Measurements from ENCODE around the gene POPDC2. TPM values are rescaled to one million over a fixed set of nuclear protein-coding genes. Genes with fewer than 3 reads are reported as not detected.

The POPDC2 gene
- total and polyA plus RNA-seq, 10 of the 15 experiments (the other 5 are each of a cell fraction or from before 2014, with no cell fraction given): 1.8 to 12.7 (median 3.5) TPM

DNA sequence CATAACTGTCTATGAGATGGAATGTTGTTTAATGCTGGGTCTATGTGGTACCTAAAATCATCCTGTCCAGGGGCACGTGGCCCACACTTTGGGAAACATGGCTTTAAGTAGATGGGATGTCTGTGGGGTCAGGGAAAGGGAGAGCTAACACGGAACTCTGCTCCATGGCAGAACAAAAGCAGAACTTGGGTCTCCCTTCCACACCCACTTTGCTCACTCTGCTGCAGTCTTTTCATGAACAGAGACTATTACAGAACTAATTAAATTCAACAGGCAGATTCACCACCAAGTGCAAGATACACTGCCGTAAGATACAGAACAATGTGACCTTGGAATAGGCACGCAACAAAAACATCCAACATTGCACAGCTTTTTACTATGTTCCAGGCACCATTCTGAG is 28.2 kb downstream of the POPDC2 start (continued):
- TF ChIP-seq USF1 (IDR thresholded peaks at IDR 0.05; ENCODE audit: borderline replicate concordance, extremely low read length, insufficient read depth, low read depth, low read length): no peak
- TF ChIP-seq NFYA (IDR thresholded peaks at IDR 0.05; ENCODE audit: borderline replicate concordance, low read depth, low read length): no peak
- no peak for TF ChIP-seq SP1 (IDR thresholded peaks at IDR 0.05; ENCODE audit: low read depth, low read length)
- TF ChIP-seq ZNF24 (IDR thresholded peaks at IDR 0.05): no peak

- Histone ChIP-seq H3K4me2 (ENCODE audit: control insufficient read depth, insufficient read depth) (no peak overlapping the region), H3K36me3 (ENCODE audit: control insufficient read depth in 2 of 2, insufficient read depth in 2 of 2, low read length in 1 of 2) (no peaks in the 10 kb centered on the region; a peak in 1 of 4 replicates), H3K4me1 (ENCODE audit: control insufficient read depth, insufficient read depth, low read length) (peaks cover 42% of the 10 kb centered on the region), H4K20me1 (ENCODE audit: control insufficient read depth, insufficient read depth) (no peaks in the 10 kb centered on the region), H3K9me3 (replicated peaks; ENCODE audit: control insufficient read depth, insufficient read depth, low read length) (no peaks in the 10 kb centered on the region), H2AFZ (ENCODE audit: control insufficient read depth, low read depth, low read length) (no peak overlapping the region), H3K27ac (ENCODE audit: control insufficient read depth, insufficient read depth) (no peak overlapping the region), H3K27me3 (replicated peaks in 1 of 2; ENCODE audit: control insufficient read depth in 2 of 2, insufficient read depth in 2 of 2, low read length in 1 of 2) (no peaks in the 10 kb centered on the region), H3K79me2 (ENCODE audit: control insufficient read depth, insufficient read depth, low read length) (no peaks in the 10 kb centered on the region), H3K9ac (ENCODE audit: control insufficient read depth, insufficient read depth, low read length) (no peak overlapping the region), H3K4me3 (no peak overlapping the region)
- TF ChIP-seq, protein P1, sequence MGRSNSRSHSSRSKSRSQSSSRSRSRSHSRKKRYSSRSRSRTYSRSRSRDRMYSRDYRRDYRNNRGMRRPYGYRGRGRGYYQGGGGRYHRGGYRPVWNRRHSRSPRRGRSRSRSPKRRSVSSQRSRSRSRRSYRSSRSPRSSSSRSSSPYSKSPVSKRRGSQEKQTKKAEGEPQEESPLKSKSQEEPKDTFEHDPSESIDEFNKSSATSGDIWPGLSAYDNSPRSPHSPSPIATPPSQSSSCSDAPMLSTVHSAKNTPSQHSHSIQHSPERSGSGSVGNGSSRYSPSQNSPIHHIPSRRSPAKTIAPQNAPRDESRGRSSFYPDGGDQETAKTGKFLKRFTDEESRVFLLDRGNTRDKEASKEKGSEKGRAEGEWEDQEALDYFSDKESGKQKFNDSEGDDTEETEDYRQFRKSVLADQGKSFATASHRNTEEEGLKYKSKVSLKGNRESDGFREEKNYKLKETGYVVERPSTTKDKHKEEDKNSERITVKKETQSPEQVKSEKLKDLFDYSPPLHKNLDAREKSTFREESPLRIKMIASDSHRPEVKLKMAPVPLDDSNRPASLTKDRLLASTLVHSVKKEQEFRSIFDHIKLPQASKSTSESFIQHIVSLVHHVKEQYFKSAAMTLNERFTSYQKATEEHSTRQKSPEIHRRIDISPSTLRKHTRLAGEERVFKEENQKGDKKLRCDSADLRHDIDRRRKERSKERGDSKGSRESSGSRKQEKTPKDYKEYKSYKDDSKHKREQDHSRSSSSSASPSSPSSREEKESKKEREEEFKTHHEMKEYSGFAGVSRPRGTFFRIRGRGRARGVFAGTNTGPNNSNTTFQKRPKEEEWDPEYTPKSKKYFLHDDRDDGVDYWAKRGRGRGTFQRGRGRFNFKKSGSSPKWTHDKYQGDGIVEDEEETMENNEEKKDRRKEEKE (IDR thresholded peaks at IDR 0.05): no peak
- TF ChIP-seq SREBF1 (IDR thresholded peaks at IDR 0.05; ENCODE audit: low read length): no peak
- no peak for TF ChIP-seq RCOR1 (conservative IDR thresholded peaks at IDR 0.05; ENCODE audit: low read depth, low read length)
- TF ChIP-seq SKIL (IDR thresholded peaks at IDR 0.05; ENCODE audit: low read depth, poor library complexity, severe bottlenecking): no peak
- no peak for TF ChIP-seq MEF2B (IDR thresholded peaks at IDR 0.05; ENCODE audit: partially characterized antibody, poor library complexity, severe bottlenecking)
- TF ChIP-seq ZNF217 (IDR thresholded peaks at IDR 0.05): no peak
- no peak for TF ChIP-seq NFYB (IDR thresholded peaks at IDR 0.05; ENCODE audit: insufficient read depth, low read depth, low read length)
- no peak for TF ChIP-seq POU2F2 (IDR thresholded peaks at IDR 0.05; ENCODE audit: borderline replicate concordance, low read depth, low read length)
- no peak for TF ChIP-seq NR2C1 (IDR thresholded peaks at IDR 0.05)
- no peak for TF ChIP-seq SIN3A (IDR thresholded peaks at IDR 0.05; ENCODE audit: low read depth, low read length)
- no peak for TF ChIP-seq YY1 (IDR thresholded peaks at IDR 0.05; ENCODE audit: low read depth, low read length)
- TF ChIP-seq ZNF274 (IDR thresholded peaks at IDR 0.05; ENCODE audit: insufficient read depth, insufficient read length): no peak
- TF ChIP-seq CBX5 (IDR thresholded peaks at IDR 0.05; ENCODE audit: low read depth): no peak
- BruUV-seq (replicated peaks): no TSS peak
- POLR2A ChIA-PET: interaction anchor here (6.1 kb wide), 1 partner anchor 31 kb away, joined by 103 read pairs; the partner anchor contains the start of gene PLA1A
- RAD21 ChIA-PET (ENCODE audit: unreplicated experiment): interaction anchor here (1.6 to 7.8 kb wide), 2 partner anchors 30 to 32 kb away, joined by 5 to 103 read pairs; no protein-coding TSS in a partner anchor
- DNase-seq (ENCODE audit: low read depth, low spot score) (no peak), ATAC-seq (no peak), FAIRE-seq (no peak)
- SMC1A ChIA-PET (ENCODE audit: uncharacterized antibody, unreplicated experiment): interaction anchor here (0.6 to 9.4 kb wide), 3 partner anchors 30 to 110 kb away, joined by 3 to 128 read pairs (median 5); no protein-coding TSS in a partner anchor
- in situ Hi-C loops (cut with MboI): no loop called here
- 97% methylated on average over 3 of the region's 3 CpGs for WGBS (ENCODE audit: insufficient coverage, insufficient replicate concordance, low lambda C conversion rate, missing lambda C conversion rate)
- intact Hi-C loops (cut with micrococcal nuclease; ENCODE audit: unreplicated experiment): no loop called here
- CTCF ChIA-PET: interaction anchor here (0.9 to 2.5 kb wide), 2 partner anchors 12 to 30 kb away, joined by 3 to 16 read pairs; no protein-coding TSS in a partner anchor
Observed at GRCh38 chr3:119631516-119631915, 28.9 kb downstream of the POPDC2 start.
